IMR-90 (cell line): ENCODE results near the gene SMIM12.
A peak's percentile ranks its signal among the peaks of the same experiment; 100 is the strongest.

ENCODE experiments used
- MXI1 ChIP-seq: IDR thresholded peaks from 2 replicates; pipeline ENCODE4 v1.6.1; 2012; ENCODE audit warnings: low read depth, mild to moderate bottlenecking, low read length, moderate library complexity, borderline replicate concordance
- POLR2A ChIP-seq: IDR thresholded peaks from 2 replicates; pipeline ENCODE4 v1.6.1; 2012; ENCODE audit warnings: mild to moderate bottlenecking, low read depth, low read length
- RAD21 ChIP-seq: IDR thresholded peaks from 2 replicates; pipeline ENCODE4 v1.6.1; 2012; ENCODE audit warnings: low read length, improper control_type of control experiment
- RCOR1 ChIP-seq: IDR thresholded peaks from 2 replicates; pipeline ENCODE4 v1.6.1; 2012; ENCODE audit warnings: mild to moderate bottlenecking, low read length, improper control_type of control experiment; ENCODE audit not compliant: insufficient replicate concordance
- SMC3 ChIP-seq: fragments of 150-350 bp; IDR thresholded peaks from 2 replicates; pipeline ENCODE4 v1.6.1; 2016; ENCODE audit warnings: low read depth, mild to moderate bottlenecking, antibody characterized with exemption, low read length, moderate library complexity
- TF ChIP-seq, protein P1 (sequence below): conservative IDR thresholded peaks from 2 replicates; pipeline ENCODE4 v1.5.1; 2012; ENCODE audit warnings: mild to moderate bottlenecking, low read depth, low read length, improper control_type of control experiment
- TF ChIP-seq, protein P2 (sequence below): fragments of 150-350 bp; IDR thresholded peaks from 2 replicates; pipeline ENCODE4 v1.6.1; 2017; ENCODE audit warnings: mild to moderate bottlenecking, antibody characterized with exemption, low read length, low read depth

DNA sequence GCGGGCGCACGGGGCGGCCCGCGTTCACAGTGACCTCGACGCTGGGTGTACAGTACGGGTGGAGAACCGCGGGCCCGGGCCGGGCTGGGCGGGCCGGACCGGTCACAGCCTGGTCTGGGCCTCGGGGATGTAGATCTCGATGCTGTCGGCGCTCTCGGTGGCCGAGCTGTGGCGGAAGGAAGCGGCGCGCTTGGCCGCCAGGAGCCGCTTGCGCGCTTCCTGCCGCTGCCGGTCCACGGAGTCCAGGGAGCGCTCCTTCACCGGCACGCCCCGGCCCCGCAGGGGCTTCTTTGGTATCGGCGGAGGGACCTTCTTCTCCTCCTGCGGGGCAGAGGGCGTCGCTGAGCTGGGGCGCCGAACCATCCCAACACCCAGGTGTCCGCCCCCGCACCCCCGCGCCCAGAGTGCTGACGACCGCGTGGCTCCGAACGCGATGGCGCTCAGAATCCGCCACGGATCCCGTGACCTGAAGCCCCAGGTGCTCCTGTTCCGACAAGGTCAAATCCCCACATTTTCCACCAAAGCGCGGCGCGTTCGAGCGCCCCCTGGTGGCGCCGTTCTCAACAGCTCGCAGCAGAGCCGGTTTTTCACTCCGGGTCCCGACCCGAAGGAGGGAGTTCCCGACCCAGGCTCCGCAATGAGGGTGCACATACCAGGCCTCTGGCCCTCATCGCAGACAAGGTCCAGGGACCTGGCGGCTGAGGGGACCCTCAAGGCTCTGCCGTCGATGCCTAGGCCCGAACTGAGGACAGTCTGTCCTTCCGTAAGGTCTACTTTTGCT, 6.6 kb upstream of the SMIM12 start:
- TF ChIP-seq, protein P1, sequence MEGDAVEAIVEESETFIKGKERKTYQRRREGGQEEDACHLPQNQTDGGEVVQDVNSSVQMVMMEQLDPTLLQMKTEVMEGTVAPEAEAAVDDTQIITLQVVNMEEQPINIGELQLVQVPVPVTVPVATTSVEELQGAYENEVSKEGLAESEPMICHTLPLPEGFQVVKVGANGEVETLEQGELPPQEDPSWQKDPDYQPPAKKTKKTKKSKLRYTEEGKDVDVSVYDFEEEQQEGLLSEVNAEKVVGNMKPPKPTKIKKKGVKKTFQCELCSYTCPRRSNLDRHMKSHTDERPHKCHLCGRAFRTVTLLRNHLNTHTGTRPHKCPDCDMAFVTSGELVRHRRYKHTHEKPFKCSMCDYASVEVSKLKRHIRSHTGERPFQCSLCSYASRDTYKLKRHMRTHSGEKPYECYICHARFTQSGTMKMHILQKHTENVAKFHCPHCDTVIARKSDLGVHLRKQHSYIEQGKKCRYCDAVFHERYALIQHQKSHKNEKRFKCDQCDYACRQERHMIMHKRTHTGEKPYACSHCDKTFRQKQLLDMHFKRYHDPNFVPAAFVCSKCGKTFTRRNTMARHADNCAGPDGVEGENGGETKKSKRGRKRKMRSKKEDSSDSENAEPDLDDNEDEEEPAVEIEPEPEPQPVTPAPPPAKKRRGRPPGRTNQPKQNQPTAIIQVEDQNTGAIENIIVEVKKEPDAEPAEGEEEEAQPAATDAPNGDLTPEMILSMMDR = peak; percentile 82
- no peak for TF ChIP-seq RCOR1
- TF ChIP-seq, protein P2, sequence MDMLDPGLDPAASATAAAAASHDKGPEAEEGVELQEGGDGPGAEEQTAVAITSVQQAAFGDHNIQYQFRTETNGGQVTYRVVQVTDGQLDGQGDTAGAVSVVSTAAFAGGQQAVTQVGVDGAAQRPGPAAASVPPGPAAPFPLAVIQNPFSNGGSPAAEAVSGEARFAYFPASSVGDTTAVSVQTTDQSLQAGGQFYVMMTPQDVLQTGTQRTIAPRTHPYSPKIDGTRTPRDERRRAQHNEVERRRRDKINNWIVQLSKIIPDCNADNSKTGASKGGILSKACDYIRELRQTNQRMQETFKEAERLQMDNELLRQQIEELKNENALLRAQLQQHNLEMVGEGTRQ = no peak
- TF ChIP-seq POLR2A = no peak
- TF ChIP-seq MXI1 = no peak
- TF ChIP-seq RAD21 = peak; percentile 40
- TF ChIP-seq SMC3 = peak; percentile 51
